SU-DHL-6 (cell line): ENCODE measurements around the gene MORC2.

Experiments used
- EZH2phosphoT487 ChIP-seq: fragments of 200-600 bp; sonication (generic), shearing (Covaris generic); conservative IDR thresholded peaks from 2 replicates; pipeline ENCODE4 v1.6.1; 2018; ENCODE audit warnings: mild to moderate bottlenecking, antibody characterized with exemption, low read length, moderate library complexity, mixed read lengths
- TF ChIP-seq, protein P1 (sequence below): fragments of 200-600 bp; sonication (generic); IDR thresholded peaks from one replicate; pipeline ENCODE4 v1.5.1; 2017; ENCODE audit warnings: antibody characterized with exemption, mild to moderate bottlenecking, low read length, moderate library complexity; ENCODE audit not compliant: insufficient read depth, poor library complexity, severe bottlenecking

DNA sequence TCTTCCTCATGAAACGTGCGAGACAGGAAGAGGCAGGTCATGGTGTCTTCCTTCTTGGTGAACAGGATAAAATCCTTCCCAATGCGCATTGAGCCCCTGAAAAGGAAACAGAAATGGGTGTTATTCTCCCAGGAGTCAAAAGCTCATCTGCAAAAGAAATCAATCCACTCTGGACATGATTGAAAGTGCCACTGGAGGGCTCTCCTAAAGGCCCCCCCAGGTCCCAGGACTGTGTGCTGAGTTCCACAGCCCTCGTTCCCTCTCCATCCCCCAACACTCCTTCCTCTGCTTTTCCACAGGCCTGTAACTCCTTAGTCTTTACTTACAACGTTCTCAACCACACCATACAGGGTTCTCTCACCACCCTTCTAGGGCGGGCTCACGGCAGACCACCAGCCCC is 22.2 kb downstream of the MORC2 start:
- TF ChIP-seq, protein P1, sequence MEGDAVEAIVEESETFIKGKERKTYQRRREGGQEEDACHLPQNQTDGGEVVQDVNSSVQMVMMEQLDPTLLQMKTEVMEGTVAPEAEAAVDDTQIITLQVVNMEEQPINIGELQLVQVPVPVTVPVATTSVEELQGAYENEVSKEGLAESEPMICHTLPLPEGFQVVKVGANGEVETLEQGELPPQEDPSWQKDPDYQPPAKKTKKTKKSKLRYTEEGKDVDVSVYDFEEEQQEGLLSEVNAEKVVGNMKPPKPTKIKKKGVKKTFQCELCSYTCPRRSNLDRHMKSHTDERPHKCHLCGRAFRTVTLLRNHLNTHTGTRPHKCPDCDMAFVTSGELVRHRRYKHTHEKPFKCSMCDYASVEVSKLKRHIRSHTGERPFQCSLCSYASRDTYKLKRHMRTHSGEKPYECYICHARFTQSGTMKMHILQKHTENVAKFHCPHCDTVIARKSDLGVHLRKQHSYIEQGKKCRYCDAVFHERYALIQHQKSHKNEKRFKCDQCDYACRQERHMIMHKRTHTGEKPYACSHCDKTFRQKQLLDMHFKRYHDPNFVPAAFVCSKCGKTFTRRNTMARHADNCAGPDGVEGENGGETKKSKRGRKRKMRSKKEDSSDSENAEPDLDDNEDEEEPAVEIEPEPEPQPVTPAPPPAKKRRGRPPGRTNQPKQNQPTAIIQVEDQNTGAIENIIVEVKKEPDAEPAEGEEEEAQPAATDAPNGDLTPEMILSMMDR, result no peak
- no peak for TF ChIP-seq EZH2phosphoT487
